GM12875 (cell line): ENCODE measurements around the gene MRPS12.

ENCODE experiments used
- H3K4me3 ChIP-seq: one replicate; pipeline ENCODE4 v1.5.1; 2011; ENCODE audit warnings: low read depth, low read length, control low read depth
- CTCF ChIP-seq: IDR thresholded peaks from 2 replicates; pipeline ENCODE4 v1.5.1; 2011; ENCODE audit warnings: low read depth, mild to moderate bottlenecking, control low read depth, inconsistent platforms, low read length, moderate library complexity, borderline replicate concordance; ENCODE audit not compliant: insufficient read depth

The MRPS12 gene

GRCh38 chr19:38893341-38893771 is 37.4 kb upstream of the MRPS12 start:
- no peak for TF ChIP-seq CTCF
- no peak overlapping the region for H3K4me3 ChIP-seq

- no peak for TF ChIP-seq CTCF
- no peak overlapping the region for H3K4me3 ChIP-seq
These were observed 35.8 kb upstream of the MRPS12 start for GRCh38 chr19:38894968-38895367.

GRCh38 chr19:38898788-38899446 is 31.8 kb upstream of the MRPS12 start:
- no peak for TF ChIP-seq CTCF
- peak overlapping the region; percentile 78 for H3K4me3 ChIP-seq

GRCh38 chr19:38899447-38900201 is 31.1 kb upstream of the MRPS12 start, which contains the start of the genes NFKBIB and SIRT2:
TSS of gene NFKBIB (plus strand) at chr19:38899969. CDS start at chr19:38900033, 64 bp downstream.
TSS of gene SIRT2 (minus strand) at chr19:38899618. CDS start at chr19:38899521, 97 bp downstream.
- peak within 1 kb of the TSS; percentile 85 for H3K4me3 ChIP-seq
- no peak for TF ChIP-seq CTCF

- H3K4me3 ChIP-seq, result peak overlapping the region; percentile 85
- TF ChIP-seq CTCF, result no peak
These were observed 30.5 kb upstream of the MRPS12 start for GRCh38 chr19:38900202-38900629.

GRCh38 chr19:38900743-38901190 is 30.0 kb upstream of the MRPS12 start:
- H3K4me3 ChIP-seq, result peak overlapping the region; percentile 85
- TF ChIP-seq CTCF, result no peak
